Keratinocyte (primary cell): ENCODE measurements around the gene PRR4.

ENCODE experiments used
- EZH2 ChIP-seq: IDR thresholded peaks from one replicate; pipeline ENCODE4 v1.6.1; 2012; ENCODE audit warnings: inconsistent platforms, mild to moderate bottlenecking, low read length, moderate library complexity
- TF ChIP-seq, protein P1 (sequence below), 3 experiments: IDR thresholded peaks in 1 of 3; conservative IDR thresholded peaks in 1 of 3; optimal IDR thresholded peaks in 1 of 3; 2 replicates in 2 of 3; 3 replicates in 1 of 3; pipeline versions ENCODE3 to v1.5.1; 2011; ENCODE audit warnings: low read length in 3 of 3, mild to moderate bottlenecking in 3 of 3, moderate library complexity in 2 of 3, control low read depth in 1 of 3, inconsistent platforms in 1 of 3; ENCODE audit not compliant: insufficient read depth in 2 of 3; ENCODE audit errors: extremely low read depth in 1 of 3

DNA sequence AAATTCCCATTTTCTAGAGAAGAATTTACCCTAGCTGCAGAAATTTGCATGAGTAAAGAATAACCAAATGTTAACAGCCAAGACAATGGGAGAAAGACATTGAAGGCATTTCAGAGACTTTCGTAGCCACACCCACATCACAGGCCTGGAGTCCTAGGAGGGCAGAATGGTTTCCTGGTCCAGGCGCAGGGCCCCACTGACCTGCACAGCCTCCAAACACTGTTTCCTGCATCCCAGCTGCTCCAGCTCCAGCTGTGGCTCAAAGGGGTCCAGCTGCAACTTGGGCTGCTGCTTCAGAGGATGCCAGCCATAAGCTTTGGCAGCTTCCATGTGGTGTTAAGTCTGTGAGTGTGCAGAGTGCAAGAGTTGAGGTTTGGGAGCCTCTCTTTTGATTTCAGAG lies 6.5 kb upstream of the PRR4 start:
- TF ChIP-seq, protein P1, sequence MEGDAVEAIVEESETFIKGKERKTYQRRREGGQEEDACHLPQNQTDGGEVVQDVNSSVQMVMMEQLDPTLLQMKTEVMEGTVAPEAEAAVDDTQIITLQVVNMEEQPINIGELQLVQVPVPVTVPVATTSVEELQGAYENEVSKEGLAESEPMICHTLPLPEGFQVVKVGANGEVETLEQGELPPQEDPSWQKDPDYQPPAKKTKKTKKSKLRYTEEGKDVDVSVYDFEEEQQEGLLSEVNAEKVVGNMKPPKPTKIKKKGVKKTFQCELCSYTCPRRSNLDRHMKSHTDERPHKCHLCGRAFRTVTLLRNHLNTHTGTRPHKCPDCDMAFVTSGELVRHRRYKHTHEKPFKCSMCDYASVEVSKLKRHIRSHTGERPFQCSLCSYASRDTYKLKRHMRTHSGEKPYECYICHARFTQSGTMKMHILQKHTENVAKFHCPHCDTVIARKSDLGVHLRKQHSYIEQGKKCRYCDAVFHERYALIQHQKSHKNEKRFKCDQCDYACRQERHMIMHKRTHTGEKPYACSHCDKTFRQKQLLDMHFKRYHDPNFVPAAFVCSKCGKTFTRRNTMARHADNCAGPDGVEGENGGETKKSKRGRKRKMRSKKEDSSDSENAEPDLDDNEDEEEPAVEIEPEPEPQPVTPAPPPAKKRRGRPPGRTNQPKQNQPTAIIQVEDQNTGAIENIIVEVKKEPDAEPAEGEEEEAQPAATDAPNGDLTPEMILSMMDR (optimal IDR thresholded peaks at IDR 0.05 in 1 of 3, IDR thresholded peaks at IDR 0.05 in 1 of 3, conservative IDR thresholded peaks at IDR 0.05 in 1 of 3; ENCODE audit: extremely low read depth in 1 of 3, insufficient read depth in 2 of 3, low read length in 3 of 3): no peak
- no peak for TF ChIP-seq EZH2
